Liver (tissue), 3 donors: ENCODE results near the gene GNG7.
"Not testable (repeated sequence)": the region's sequence is repeated elsewhere in the genome, so short reads cannot be mapped to it uniquely, and the experiment has no call there.

ENCODE experiments used
- CTCF ChIP-seq: fragments of 150-350 bp; IDR thresholded peaks from 2 replicates; pipeline ENCODE4 v1.5.1; 2017; ENCODE audit warnings: improper control_type of control experiment, low read depth, low read length; ENCODE audit not compliant: missing input control
- JUND ChIP-seq, 2 donors: IDR thresholded peaks; 2 replicates each; pipeline ENCODE4 v1.6.1; 2016; ENCODE audit warnings: antibody characterized with exemption in 2 of 2
- MAX ChIP-seq: IDR thresholded peaks from 2 replicates; pipeline ENCODE4 v1.6.1; 2016; ENCODE audit warnings: antibody characterized with exemption
- NR2F2 ChIP-seq: IDR thresholded peaks from 2 replicates; pipeline ENCODE4 v1.6.1; 2016; ENCODE audit warnings: antibody characterized with exemption
- donor health status: healthy.
- donor health status: healthy.

- TF ChIP-seq CTCF; JUND (IDR thresholded peaks at IDR 0.05); MAX; NR2F2: not testable (repeated sequence)
Observed at GRCh38 chr19:2563546-2563945, 138.9 kb downstream of the GNG7 start.
